Epithelial cell of proximal tubule (primary cell): Measurements from ENCODE around the gene HEATR1. TPM values are rescaled to one million over a fixed set of nuclear protein-coding genes. Genes with fewer than 3 reads are reported as not detected.

Source experiments
- DNase-seq: peaks from one replicate; pipeline ENCODE4 v3.0.0-alpha.2; 2011; ENCODE audit warnings: low read depth
- H3K4me3 ChIP-seq: 2 replicates; pipeline ENCODE4 v1.5.1; 2011; ENCODE audit warnings: low read depth, mild to moderate bottlenecking, low read length
- CTCF ChIP-seq: conservative IDR thresholded peaks from 2 replicates; pipeline ENCODE4 v1.5.1; 2012; ENCODE audit warnings: low read depth, mild to moderate bottlenecking, low read length
- total RNA-seq: library from RNA; depleted of rRNA; stranded (reverse); fragments of >200 nt; gene quantifications from 2 replicates; pipeline ENCODE4 v1.2.3, GENCODE V29; 2015

HEATR1 gene
- total RNA-seq, 1 donor from 2014 or later = 34.9 TPM

- no peak overlapping the region for H3K4me3 ChIP-seq
- no peak for TF ChIP-seq CTCF
- DNase-seq = no peak
Observed at GRCh38 chr1:236561976-236562375, 42.3 kb downstream of the HEATR1 start.

- no peak overlapping the region for H3K4me3 ChIP-seq
- DNase-seq = no peak
- peak; percentile 4 for TF ChIP-seq CTCF
Observed at GRCh38 chr1:236560213-236560771, 44.0 kb downstream of the HEATR1 start.

- no peak for TF ChIP-seq CTCF
- DNase-seq = no peak
- H3K4me3 ChIP-seq = no peak overlapping the region
Observed at GRCh38 chr1:236558846-236559245, 45.5 kb downstream of the HEATR1 start.

DNA sequence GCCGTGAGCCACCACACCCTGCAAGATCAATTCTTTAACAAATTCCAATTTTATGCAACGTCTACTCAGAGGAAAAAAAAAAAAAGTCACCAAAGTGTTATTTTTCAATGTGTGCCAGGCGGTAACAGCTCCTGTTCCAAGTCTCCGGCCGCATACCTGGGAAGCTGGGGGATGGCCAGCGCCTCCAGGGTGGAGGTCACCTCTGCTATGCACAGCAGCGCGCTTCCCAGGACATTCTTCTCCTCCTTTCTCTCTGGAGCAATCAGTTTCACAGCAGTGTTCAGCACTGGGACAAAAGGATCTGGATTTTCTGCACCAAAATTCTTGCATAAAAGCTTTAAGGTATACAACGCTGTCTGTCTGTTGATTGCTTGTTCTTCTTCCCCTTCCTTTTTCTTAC is 46.2 kb downstream of the HEATR1 start:
- no peak for TF ChIP-seq CTCF
- no peak for DNase-seq

DNA sequence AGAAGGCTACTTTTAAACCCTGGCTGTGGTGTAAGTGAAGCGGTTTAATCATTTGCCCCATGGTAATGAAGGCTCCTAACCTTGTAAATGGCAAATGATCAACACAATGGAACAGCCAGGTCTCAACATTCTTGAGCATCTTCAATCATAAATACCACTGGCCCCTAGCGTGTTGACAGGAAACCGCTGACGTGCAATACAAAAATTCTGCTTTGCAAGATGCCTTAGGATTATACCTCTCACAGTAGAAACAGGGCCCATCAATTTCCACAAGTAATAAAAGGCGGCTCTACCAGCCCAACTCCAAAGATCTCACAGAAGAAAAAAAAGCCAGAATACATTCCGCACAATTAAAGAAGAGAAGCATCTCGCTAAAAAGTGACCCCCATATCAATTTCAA is 47.7 kb downstream of the HEATR1 start:
- TF ChIP-seq CTCF = no peak
- no peak for DNase-seq
- no peak overlapping the region for H3K4me3 ChIP-seq

More for the DNA sequence above, 46.2 kb downstream of the HEATR1 start:
- no peak overlapping the region for H3K4me3 ChIP-seq

GRCh38 chr1:236553370-236553769 is 50.9 kb downstream of the HEATR1 start:
- H3K4me3 ChIP-seq = no peak overlapping the region
- no peak for DNase-seq
- no peak for TF ChIP-seq CTCF

- no peak for DNase-seq
- no peak overlapping the region for H3K4me3 ChIP-seq
- TF ChIP-seq CTCF = no peak
Observed at GRCh38 chr1:236552901-236553300, 51.4 kb downstream of the HEATR1 start.
